Activated T-helper 2 cell treated with anti-CD3 and anti-CD28 coated beads, Interferon-gamma antibody, Interleukin-2, Interleukin-4, amounts not matched to agents 10 μg/mL and 5 μg/mL and 100 μg/mL, durations not matched to agents 14 hours and 24 hours and 36 hours (primary cell): Measurements from ENCODE around the gene P4HA3. TPM values are rescaled to one million over a fixed set of nuclear protein-coding genes. Genes with fewer than 3 reads are reported as not detected.

Experiments
- DNase-seq: peaks from one replicate; pipeline ENCODE4 v3.0.0; 2021; ENCODE audit warnings: low spot score
- H3K27ac Mint-ChIP-seq: one replicate; pipeline ENCODE4 v1.8.0; 2021; ENCODE audit warnings: mixed read lengths
- H3K27me3 Mint-ChIP-seq: one replicate; pipeline ENCODE4 v1.8.0; 2021; ENCODE audit warnings: low read depth, mixed read lengths
- H3K36me3 Mint-ChIP-seq: one replicate; pipeline ENCODE4 v1.8.0; 2021; ENCODE audit warnings: low read depth, mixed read lengths
- H3K4me1 Mint-ChIP-seq: one replicate; pipeline ENCODE4 v1.8.0; 2021; ENCODE audit warnings: low read depth, mixed read lengths
- H3K4me3 Mint-ChIP-seq: one replicate; pipeline ENCODE4 v1.8.0; 2021; ENCODE audit warnings: low read depth, mild to moderate bottlenecking, moderate library complexity, mixed read lengths
- H3K9me3 Mint-ChIP-seq: one replicate; pipeline ENCODE4 v1.8.0; 2021; ENCODE audit warnings: mixed read lengths
- intact Hi-C: fragments of 100-400 bp; cut with micrococcal nuclease; formaldehyde crosslinking; loops from one replicate; pipeline ENCODE4 v1.15.1; 2023
- total RNA-seq: library from RNA; stranded (reverse); gene quantifications from 2 replicates; pipeline ENCODE4 v1.2.3, GENCODE V29; 2022

P4HA3 gene
- total RNA-seq, 1 donor from 2014 or later: not detected

- Mint-ChIP-seq H3K9me3 (no peaks in the 10 kb centered on the region), H3K27ac (no peak overlapping the region), H3K4me3 (no peak overlapping the region), H3K36me3 (peaks cover 45% of the 10 kb centered on the region), H3K4me1 (no peaks in the 10 kb centered on the region), H3K27me3 (no peaks in the 10 kb centered on the region)
- DNase-seq: no peak
- intact Hi-C loops: no loop called here
These were observed 63.0 kb downstream of the P4HA3 start for GRCh38 chr11:74248469-74248868.

- intact Hi-C loops: loop anchor here (10.0 kb wide), 1 partner anchor 273 kb away; no protein-coding TSS in a partner anchor
- peaks cover 36% of the 10 kb centered on the region for H3K36me3 Mint-ChIP-seq
These were observed 73.2 kb downstream of the P4HA3 start for GRCh38 chr11:74238243-74238642.

GRCh38 chr11:74237541-74237940 is 73.9 kb downstream of the P4HA3 start:
- H3K4me1 Mint-ChIP-seq: peaks cover 9% of the 10 kb centered on the region
- intact Hi-C loops: loop anchor here (10.0 kb wide), 1 partner anchor 273 kb away; no protein-coding TSS in a partner anchor
- DNase-seq: no peak

More at GRCh38 chr11:74238243-74238642, 73.2 kb downstream of the P4HA3 start:
- Mint-ChIP-seq H3K4me1 (peaks cover 6% of the 10 kb centered on the region), H3K4me3 (no peak overlapping the region), H3K27ac (no peak overlapping the region), H3K27me3 (no peaks in the 10 kb centered on the region), H3K9me3 (no peaks in the 10 kb centered on the region)
- no peak for DNase-seq

GRCh38 chr11:74235121-74235520 is 76.3 kb downstream of the P4HA3 start:
- no peak for DNase-seq
- Mint-ChIP-seq H3K4me3 (no peak overlapping the region), H3K9me3 (no peaks in the 10 kb centered on the region), H3K27me3 (no peaks in the 10 kb centered on the region), H3K27ac (no peak overlapping the region), H3K4me1 (peaks cover 15% of the 10 kb centered on the region), H3K36me3 (peaks cover 42% of the 10 kb centered on the region)
- intact Hi-C loops: loop anchor here (10.0 kb wide), 1 partner anchor 270 kb away; no protein-coding TSS in a partner anchor

More at GRCh38 chr11:74237541-74237940, 73.9 kb downstream of the P4HA3 start:
- peaks cover 39% of the 10 kb centered on the region for H3K36me3 Mint-ChIP-seq
- H3K4me3 Mint-ChIP-seq: no peak overlapping the region
- H3K9me3 Mint-ChIP-seq: no peaks in the 10 kb centered on the region
- no peaks in the 10 kb centered on the region for H3K27me3 Mint-ChIP-seq
- no peak overlapping the region for H3K27ac Mint-ChIP-seq

- no peak overlapping the region for H3K27ac Mint-ChIP-seq
- H3K27me3 Mint-ChIP-seq: no peaks in the 10 kb centered on the region
- no peak overlapping the region for H3K4me3 Mint-ChIP-seq
- no peak for DNase-seq
- H3K36me3 Mint-ChIP-seq: peaks cover 32% of the 10 kb centered on the region
- intact Hi-C loops: loop anchor here (5.0 to 10.0 kb wide), 2 partner anchors 206 to 269 kb away; no protein-coding TSS in a partner anchor
- no peaks in the 10 kb centered on the region for H3K9me3 Mint-ChIP-seq
- H3K4me1 Mint-ChIP-seq: peaks cover 15% of the 10 kb centered on the region
These were observed 77.8 kb downstream of the P4HA3 start for GRCh38 chr11:74233683-74234082.

GRCh38 chr11:74232311-74232950 is 79.0 kb downstream of the P4HA3 start:
- no peaks in the 10 kb centered on the region for H3K27me3 Mint-ChIP-seq
- peaks cover 28% of the 10 kb centered on the region for H3K36me3 Mint-ChIP-seq
- H3K4me3 Mint-ChIP-seq: no peak overlapping the region
- DNase-seq: no peak
- no peaks in the 10 kb centered on the region for H3K9me3 Mint-ChIP-seq
- intact Hi-C loops: loop anchor here (5.0 to 10.0 kb wide), 2 partner anchors 205 to 268 kb away; no protein-coding TSS in a partner anchor
- H3K4me1 Mint-ChIP-seq: peaks cover 10% of the 10 kb centered on the region
- no peak overlapping the region for H3K27ac Mint-ChIP-seq

GRCh38 chr11:74226907-74227306 is 84.5 kb downstream of the P4HA3 start:
- H3K4me3 Mint-ChIP-seq: no peak overlapping the region
- peaks cover 40% of the 10 kb centered on the region for H3K36me3 Mint-ChIP-seq

GRCh38 chr11:74225565-74225964 is 85.9 kb downstream of the P4HA3 start:
- Mint-ChIP-seq H3K27me3 (no peaks in the 10 kb centered on the region), H3K4me1 (no peaks in the 10 kb centered on the region), H3K27ac (no peak overlapping the region), H3K9me3 (no peaks in the 10 kb centered on the region), H3K36me3 (peaks cover 32% of the 10 kb centered on the region), H3K4me3 (no peak overlapping the region)
- intact Hi-C loops: no loop called here
- no peak for DNase-seq

More at GRCh38 chr11:74226907-74227306, 84.5 kb downstream of the P4HA3 start:
- no peak for DNase-seq
- H3K9me3 Mint-ChIP-seq: no peaks in the 10 kb centered on the region
- H3K4me1 Mint-ChIP-seq: peaks cover 1% of the 10 kb centered on the region
- intact Hi-C loops: no loop called here
- no peak overlapping the region for H3K27ac Mint-ChIP-seq
- H3K27me3 Mint-ChIP-seq: no peaks in the 10 kb centered on the region

- no peak for DNase-seq
- intact Hi-C loops: no loop called here
- H3K36me3 Mint-ChIP-seq: peaks cover 18% of the 10 kb centered on the region
These were observed 89.6 kb downstream of the P4HA3 start for GRCh38 chr11:74221816-74222215.

GRCh38 chr11:74220376-74220775 is 91.1 kb downstream of the P4HA3 start:
- no peaks in the 10 kb centered on the region for H3K4me1 Mint-ChIP-seq
- no peaks in the 10 kb centered on the region for H3K27me3 Mint-ChIP-seq
- intact Hi-C loops: no loop called here
- H3K4me3 Mint-ChIP-seq: no peak overlapping the region
- no peaks in the 10 kb centered on the region for H3K9me3 Mint-ChIP-seq
- peaks cover 25% of the 10 kb centered on the region for H3K36me3 Mint-ChIP-seq
- no peak for DNase-seq
- H3K27ac Mint-ChIP-seq: no peak overlapping the region

More at GRCh38 chr11:74221816-74222215, 89.6 kb downstream of the P4HA3 start:
- no peaks in the 10 kb centered on the region for H3K4me1 Mint-ChIP-seq
- no peak overlapping the region for H3K27ac Mint-ChIP-seq
- no peaks in the 10 kb centered on the region for H3K9me3 Mint-ChIP-seq
- no peaks in the 10 kb centered on the region for H3K27me3 Mint-ChIP-seq
- no peak overlapping the region for H3K4me3 Mint-ChIP-seq

Other genes with a start within 250 kb of the P4HA3 start
- gene C2CD3, start 140.6 kb downstream of the P4HA3 start, total RNA-seq: 32.5 and 33.1 TPM in 2 replicates
- gene PPME1, start 140.4 kb downstream of the P4HA3 start, total RNA-seq: 67.1 and 67.5 TPM in 2 replicates
- gene PGM2L1, start 86.8 kb upstream of the P4HA3 start, total RNA-seq: 17.1 and 18.2 TPM in 2 replicates
- not detected in 2 replicates for gene KCNE3, start 155.9 kb upstream of the P4HA3 start, total RNA-seq
- 5.3 and 5.7 TPM in 2 replicates for gene LIPT2, start 182.1 kb upstream of the P4HA3 start, total RNA-seq